NCI-H1092 treated with DMSO at 0.1 percent for 48 hours (cell line): ENCODE data around the gene KAT6B.

Experiments used
- DNase-seq: peaks from one replicate; lab custom pipeline; 2025; lab: John Stamatoyannopoulos, UW

Gene KAT6B

GRCh38 chr10:75014516-75015230 lies 188.3 kb downstream of the KAT6B start:
- DNase-seq = no peak

- DNase-seq = no peak
These were observed 189.0 kb downstream of the KAT6B start for GRCh38 chr10:75015442-75015841.

- peak; percentile 35 for DNase-seq
These were observed 189.9 kb downstream of the KAT6B start for GRCh38 chr10:75016325-75016724.

GRCh38 chr10:75018251-75018650 lies 191.9 kb downstream of the KAT6B start:
- DNase-seq = peak; percentile 54

- peak; percentile 71 for DNase-seq
These were observed 192.4 kb downstream of the KAT6B start for GRCh38 chr10:75018686-75019307.

- peak; percentile 48 for DNase-seq
These were observed 193.0 kb downstream of the KAT6B start for GRCh38 chr10:75019370-75019769.

- DNase-seq = no peak
These were observed 193.8 kb downstream of the KAT6B start for GRCh38 chr10:75020168-75020567.

GRCh38 chr10:75021379-75022249 lies 195.2 kb downstream of the KAT6B start:
- peak; percentile 72 for DNase-seq

- DNase-seq = no peak
These were observed 196.7 kb downstream of the KAT6B start for GRCh38 chr10:75023074-75023473.

- DNase-seq = peak; percentile 69
These were observed 198.6 kb downstream of the KAT6B start for GRCh38 chr10:75024971-75025523.

GRCh38 chr10:75028049-75028448 lies 201.6 kb downstream of the KAT6B start:
- no peak for DNase-seq

- DNase-seq = no peak
These were observed 202.3 kb downstream of the KAT6B start for GRCh38 chr10:75028748-75029147.

GRCh38 chr10:75029420-75029819 lies 203.0 kb downstream of the KAT6B start:
- no peak for DNase-seq

- DNase-seq = no peak
These were observed 203.5 kb downstream of the KAT6B start for GRCh38 chr10:75029857-75030256.

- DNase-seq = no peak
These were observed 204.0 kb downstream of the KAT6B start for GRCh38 chr10:75030371-75030770.

GRCh38 chr10:75032119-75032518 lies 205.7 kb downstream of the KAT6B start:
- no peak for DNase-seq

GRCh38 chr10:75032813-75033212 lies 206.4 kb downstream of the KAT6B start:
- DNase-seq = no peak

- DNase-seq = no peak
These were observed 207.2 kb downstream of the KAT6B start for GRCh38 chr10:75033399-75034130.

GRCh38 chr10:75034131-75034512 lies 207.7 kb downstream of the KAT6B start:
- DNase-seq = no peak

- DNase-seq = no peak
These were observed 208.4 kb downstream of the KAT6B start for GRCh38 chr10:75034714-75035258.

- DNase-seq = no peak
These were observed 209.7 kb downstream of the KAT6B start for GRCh38 chr10:75035975-75036708.
